Activated naive CD8-positive, alpha-beta T cell treated with anti-CD3 and anti-CD28 coated beads, Interleukin-2, amount 50 U/mL, for 24 hours (primary cell): ENCODE measurements around the gene BBX.
A peak's percentile ranks its signal among the peaks of the same experiment; 100 is the strongest.

Source experiments
- ATAC-seq: fragments of 150-1000 bp; cut with Tn5 transposase; one replicate; pipeline ENCODE4 v1.10.0; 2021
- DNase-seq: peaks from one replicate; pipeline ENCODE4 v3.0.0; 2021
- H3K27ac Mint-ChIP-seq: one replicate; pipeline ENCODE4 v1.8.0; 2021; ENCODE audit warnings: mild to moderate bottlenecking, mixed read lengths
- H3K27me3 Mint-ChIP-seq: one replicate; pipeline ENCODE4 v1.8.0; 2021; ENCODE audit warnings: mixed read lengths
- H3K36me3 Mint-ChIP-seq: one replicate; pipeline ENCODE4 v1.8.0; 2021; ENCODE audit warnings: low read depth, mixed read lengths
- H3K4me1 Mint-ChIP-seq: one replicate; pipeline ENCODE4 v1.8.0; 2021; ENCODE audit warnings: mixed read lengths
- H3K4me3 Mint-ChIP-seq: one replicate; pipeline ENCODE4 v1.8.0; 2021; ENCODE audit warnings: mild to moderate bottlenecking, moderate library complexity, mixed read lengths
- H3K9me3 Mint-ChIP-seq: one replicate; pipeline ENCODE4 v1.8.0; 2021; ENCODE audit warnings: mixed read lengths

Gene BBX

GRCh38 chr3:107855710-107856109 is 332.9 kb downstream of the BBX start:
- no peaks in the 10 kb centered on the region for H3K4me1 Mint-ChIP-seq
- no peaks in the 10 kb centered on the region for H3K36me3 Mint-ChIP-seq
- DNase-seq, result no peak
- H3K9me3 Mint-ChIP-seq, result no peaks in the 10 kb centered on the region
- H3K27ac Mint-ChIP-seq, result no peak overlapping the region
- no peak overlapping the region for H3K4me3 Mint-ChIP-seq
- peaks cover 7% of the 10 kb centered on the region for H3K27me3 Mint-ChIP-seq
- ATAC-seq, result peak; percentile 49

GRCh38 chr3:107857854-107858253 is 335.1 kb downstream of the BBX start:
- ATAC-seq (no peak), DNase-seq (no peak)
- peaks cover 7% of the 10 kb centered on the region for H3K27me3 Mint-ChIP-seq
- H3K4me3 Mint-ChIP-seq, result no peak overlapping the region
- no peak overlapping the region for H3K27ac Mint-ChIP-seq
- H3K9me3 Mint-ChIP-seq, result no peaks in the 10 kb centered on the region
- H3K36me3 Mint-ChIP-seq, result no peaks in the 10 kb centered on the region
- peaks cover 7% of the 10 kb centered on the region for H3K4me1 Mint-ChIP-seq

DNA sequence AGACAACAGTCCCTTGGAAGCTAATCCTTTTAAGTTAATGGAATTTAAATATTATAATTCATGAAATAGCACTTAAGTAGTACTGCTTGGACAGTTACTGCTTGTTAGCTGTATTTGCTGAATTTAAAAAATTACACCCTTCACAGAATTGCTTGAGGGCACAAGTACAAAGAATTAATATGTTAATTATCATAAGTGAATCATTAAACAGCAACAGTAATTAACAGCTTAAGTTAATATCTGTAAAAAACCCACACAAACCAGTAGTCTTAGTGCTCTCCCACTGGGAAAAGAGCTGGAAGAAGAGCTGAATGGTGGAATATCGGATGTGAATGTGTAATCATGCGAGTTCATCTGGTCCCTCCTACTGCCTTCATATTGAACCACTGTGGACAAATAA is 336.1 kb downstream of the BBX start:
- Mint-ChIP-seq H3K27ac (no peak overlapping the region), H3K4me3 (no peak overlapping the region), H3K27me3 (peaks cover 7% of the 10 kb centered on the region), H3K36me3 (no peaks in the 10 kb centered on the region), H3K9me3 (no peaks in the 10 kb centered on the region), H3K4me1 (peaks cover 7% of the 10 kb centered on the region)
- DNase-seq (no peak), ATAC-seq (no peak)
